ENCODE results near the gene PGC. TPM values are rescaled to one million over a fixed set of nuclear protein-coding genes. Genes with fewer than 3 reads are reported as not detected.

Gene PGC
- total and polyA plus RNA-seq, 2 of the 8 experiments (the other 6 are each of a cell fraction or from before 2014, with no cell fraction given) = 0.09 TPM; not detected in 1

DNA sequence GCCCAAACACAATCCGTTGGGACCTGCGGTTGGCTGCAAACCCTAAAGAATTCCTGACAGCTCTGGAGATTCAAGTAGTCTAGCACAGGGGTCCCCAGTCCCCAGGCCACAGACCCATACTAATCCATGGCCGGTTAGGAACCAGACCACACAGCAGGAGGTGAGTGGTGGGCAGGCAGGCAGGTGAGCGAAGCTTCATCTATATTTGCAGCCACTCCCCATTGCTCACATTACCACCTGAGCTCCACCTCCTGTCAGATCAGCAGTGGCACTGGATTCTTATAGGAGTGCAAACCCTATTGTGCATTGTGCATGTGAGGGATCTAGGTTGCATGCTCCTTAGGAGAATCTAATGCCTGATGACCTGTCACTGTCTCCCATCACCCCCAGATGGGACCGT lies 28.4 kb downstream of the PGC start (continued):
- TF ChIP-seq HDAC2 (IDR thresholded peaks at IDR 0.05; ENCODE audit: borderline replicate concordance in 1 of 2, low read depth in 2 of 2, low read length in 2 of 2) = no peak
- TF ChIP-seq RXRA (IDR thresholded peaks at IDR 0.05; ENCODE audit: insufficient read depth, low read depth, low read length) = no peak
- no peak for TF ChIP-seq BRCA1 (IDR thresholded peaks at IDR 0.05; ENCODE audit: low read depth, low read length)
- TF ChIP-seq, protein P1, sequence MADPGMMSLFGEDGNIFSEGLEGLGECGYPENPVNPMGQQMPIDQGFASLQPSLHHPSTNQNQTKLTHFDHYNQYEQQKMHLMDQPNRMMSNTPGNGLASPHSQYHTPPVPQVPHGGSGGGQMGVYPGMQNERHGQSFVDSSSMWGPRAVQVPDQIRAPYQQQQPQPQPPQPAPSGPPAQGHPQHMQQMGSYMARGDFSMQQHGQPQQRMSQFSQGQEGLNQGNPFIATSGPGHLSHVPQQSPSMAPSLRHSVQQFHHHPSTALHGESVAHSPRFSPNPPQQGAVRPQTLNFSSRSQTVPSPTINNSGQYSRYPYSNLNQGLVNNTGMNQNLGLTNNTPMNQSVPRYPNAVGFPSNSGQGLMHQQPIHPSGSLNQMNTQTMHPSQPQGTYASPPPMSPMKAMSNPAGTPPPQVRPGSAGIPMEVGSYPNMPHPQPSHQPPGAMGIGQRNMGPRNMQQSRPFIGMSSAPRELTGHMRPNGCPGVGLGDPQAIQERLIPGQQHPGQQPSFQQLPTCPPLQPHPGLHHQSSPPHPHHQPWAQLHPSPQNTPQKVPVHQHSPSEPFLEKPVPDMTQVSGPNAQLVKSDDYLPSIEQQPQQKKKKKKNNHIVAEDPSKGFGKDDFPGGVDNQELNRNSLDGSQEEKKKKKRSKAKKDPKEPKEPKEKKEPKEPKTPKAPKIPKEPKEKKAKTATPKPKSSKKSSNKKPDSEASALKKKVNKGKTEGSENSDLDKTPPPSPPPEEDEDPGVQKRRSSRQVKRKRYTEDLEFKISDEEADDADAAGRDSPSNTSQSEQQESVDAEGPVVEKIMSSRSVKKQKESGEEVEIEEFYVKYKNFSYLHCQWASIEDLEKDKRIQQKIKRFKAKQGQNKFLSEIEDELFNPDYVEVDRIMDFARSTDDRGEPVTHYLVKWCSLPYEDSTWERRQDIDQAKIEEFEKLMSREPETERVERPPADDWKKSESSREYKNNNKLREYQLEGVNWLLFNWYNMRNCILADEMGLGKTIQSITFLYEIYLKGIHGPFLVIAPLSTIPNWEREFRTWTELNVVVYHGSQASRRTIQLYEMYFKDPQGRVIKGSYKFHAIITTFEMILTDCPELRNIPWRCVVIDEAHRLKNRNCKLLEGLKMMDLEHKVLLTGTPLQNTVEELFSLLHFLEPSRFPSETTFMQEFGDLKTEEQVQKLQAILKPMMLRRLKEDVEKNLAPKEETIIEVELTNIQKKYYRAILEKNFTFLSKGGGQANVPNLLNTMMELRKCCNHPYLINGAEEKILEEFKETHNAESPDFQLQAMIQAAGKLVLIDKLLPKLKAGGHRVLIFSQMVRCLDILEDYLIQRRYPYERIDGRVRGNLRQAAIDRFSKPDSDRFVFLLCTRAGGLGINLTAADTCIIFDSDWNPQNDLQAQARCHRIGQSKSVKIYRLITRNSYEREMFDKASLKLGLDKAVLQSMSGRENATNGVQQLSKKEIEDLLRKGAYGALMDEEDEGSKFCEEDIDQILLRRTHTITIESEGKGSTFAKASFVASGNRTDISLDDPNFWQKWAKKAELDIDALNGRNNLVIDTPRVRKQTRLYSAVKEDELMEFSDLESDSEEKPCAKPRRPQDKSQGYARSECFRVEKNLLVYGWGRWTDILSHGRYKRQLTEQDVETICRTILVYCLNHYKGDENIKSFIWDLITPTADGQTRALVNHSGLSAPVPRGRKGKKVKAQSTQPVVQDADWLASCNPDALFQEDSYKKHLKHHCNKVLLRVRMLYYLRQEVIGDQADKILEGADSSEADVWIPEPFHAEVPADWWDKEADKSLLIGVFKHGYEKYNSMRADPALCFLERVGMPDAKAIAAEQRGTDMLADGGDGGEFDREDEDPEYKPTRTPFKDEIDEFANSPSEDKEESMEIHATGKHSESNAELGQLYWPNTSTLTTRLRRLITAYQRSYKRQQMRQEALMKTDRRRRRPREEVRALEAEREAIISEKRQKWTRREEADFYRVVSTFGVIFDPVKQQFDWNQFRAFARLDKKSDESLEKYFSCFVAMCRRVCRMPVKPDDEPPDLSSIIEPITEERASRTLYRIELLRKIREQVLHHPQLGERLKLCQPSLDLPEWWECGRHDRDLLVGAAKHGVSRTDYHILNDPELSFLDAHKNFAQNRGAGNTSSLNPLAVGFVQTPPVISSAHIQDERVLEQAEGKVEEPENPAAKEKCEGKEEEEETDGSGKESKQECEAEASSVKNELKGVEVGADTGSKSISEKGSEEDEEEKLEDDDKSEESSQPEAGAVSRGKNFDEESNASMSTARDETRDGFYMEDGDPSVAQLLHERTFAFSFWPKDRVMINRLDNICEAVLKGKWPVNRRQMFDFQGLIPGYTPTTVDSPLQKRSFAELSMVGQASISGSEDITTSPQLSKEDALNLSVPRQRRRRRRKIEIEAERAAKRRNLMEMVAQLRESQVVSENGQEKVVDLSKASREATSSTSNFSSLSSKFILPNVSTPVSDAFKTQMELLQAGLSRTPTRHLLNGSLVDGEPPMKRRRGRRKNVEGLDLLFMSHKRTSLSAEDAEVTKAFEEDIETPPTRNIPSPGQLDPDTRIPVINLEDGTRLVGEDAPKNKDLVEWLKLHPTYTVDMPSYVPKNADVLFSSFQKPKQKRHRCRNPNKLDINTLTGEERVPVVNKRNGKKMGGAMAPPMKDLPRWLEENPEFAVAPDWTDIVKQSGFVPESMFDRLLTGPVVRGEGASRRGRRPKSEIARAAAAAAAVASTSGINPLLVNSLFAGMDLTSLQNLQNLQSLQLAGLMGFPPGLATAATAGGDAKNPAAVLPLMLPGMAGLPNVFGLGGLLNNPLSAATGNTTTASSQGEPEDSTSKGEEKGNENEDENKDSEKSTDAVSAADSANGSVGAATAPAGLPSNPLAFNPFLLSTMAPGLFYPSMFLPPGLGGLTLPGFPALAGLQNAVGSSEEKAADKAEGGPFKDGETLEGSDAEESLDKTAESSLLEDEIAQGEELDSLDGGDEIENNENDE (IDR thresholded peaks at IDR 0.05; ENCODE audit: insufficient replicate concordance, low read length) = no peak

All from H1 (cell line).